HG02885 (cell line): ENCODE data around the gene CLCNKB.

Source experiments
- ATAC-seq: cut with Tn5 transposase; IDR thresholded peaks from one replicate; pipeline ENCODE4 v1.9.1; 2021; ENCODE audit warnings: mild to moderate bottlenecking; ENCODE audit not compliant: unreplicated experiment, poor library complexity

Gene CLCNKB

DNA sequence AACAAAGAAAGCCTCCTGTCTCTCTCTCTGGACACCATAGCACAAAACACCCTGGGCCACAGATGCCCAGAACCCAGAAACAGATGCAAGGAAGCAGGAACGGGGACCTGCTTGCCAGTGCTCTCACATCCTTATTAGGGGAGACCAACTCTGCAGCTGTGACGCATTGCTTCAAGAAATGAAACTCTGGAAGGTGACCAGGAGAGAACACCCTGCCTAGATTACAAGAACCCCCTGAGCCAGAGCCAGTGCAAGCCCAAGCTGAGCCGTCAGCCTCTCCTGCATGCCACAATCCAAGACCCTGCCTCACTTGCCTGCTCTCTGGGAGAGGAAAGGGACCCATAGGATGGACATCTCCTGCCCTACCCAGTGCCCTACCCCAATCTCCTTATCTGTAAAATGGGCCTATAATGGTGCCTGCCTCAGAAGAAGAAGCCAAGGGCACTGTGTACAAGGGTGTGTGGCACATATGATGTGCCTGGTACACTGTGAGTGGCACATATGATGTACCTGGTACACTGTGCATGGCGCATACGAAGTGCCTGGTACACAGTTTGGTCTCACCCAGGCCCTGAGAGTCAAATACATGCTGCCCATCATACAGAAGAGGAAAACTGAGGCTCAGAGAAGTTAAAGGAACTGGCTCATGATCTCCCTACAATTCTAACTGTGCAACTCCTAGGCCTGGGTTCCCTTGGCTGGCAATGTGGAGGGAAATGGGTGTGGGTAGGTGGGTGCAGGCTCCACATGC lies 46.7 kb downstream of the CLCNKB start:
- ATAC-seq = no peak

DNA sequence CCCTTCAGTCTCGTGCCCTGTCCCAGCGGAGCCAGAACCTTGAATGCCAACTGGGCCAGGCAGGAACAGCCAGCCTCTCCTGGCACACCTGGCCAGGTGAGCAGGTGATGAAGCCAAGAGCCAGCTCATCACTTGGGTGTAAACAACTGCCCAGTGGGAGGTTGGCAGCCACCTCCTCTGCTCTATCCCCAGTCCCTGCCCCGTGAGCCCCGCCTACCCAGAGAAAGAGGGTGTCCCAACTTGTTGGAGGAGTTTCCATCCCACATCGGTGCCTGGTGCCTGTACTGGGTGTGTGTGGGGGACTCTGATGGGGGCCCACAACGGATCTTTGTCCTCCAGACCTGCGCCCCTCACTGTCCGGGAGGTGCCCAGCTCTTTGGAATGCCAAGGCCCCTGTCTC lies 47.7 kb downstream of the CLCNKB start:
- ATAC-seq = no peak

DNA sequence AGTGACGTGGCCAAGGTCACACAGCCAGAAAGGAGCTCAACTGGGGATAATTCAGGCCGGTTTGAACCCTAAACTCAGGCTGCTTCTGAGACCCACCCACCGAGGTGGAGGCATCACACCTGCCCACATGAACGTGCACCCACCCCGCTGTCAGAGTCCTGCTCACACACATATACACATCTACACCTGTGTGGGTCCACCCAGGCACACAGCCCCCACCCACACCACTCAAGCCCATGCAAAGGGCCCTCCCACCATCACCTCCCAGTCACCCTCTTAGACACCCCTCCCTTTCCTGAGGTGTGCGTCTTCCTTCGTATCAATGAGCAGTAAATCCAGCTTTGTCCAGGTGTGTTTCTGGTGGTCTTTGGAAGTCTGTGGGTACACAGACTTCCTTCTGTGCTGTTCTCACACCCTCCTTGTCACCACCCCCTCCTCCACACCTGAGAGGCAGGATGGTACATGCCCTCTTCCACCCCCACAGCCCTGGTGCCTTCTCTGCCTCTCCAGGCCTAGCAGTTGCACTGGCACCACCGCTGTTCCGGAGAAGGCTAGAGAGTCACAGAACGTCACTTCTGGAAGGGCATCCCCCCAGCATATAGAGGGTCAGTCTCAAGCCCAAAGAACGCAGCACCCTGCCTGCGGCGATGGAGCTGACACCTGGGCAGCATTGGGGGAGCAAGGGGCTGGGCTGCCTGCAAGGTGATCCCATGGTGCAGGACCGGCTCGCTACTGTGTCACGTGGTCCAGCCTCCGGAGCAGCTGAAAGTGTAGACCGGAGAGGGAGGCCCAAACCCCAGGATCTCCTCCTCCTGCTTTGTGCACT lies 48.7 kb downstream of the CLCNKB start:
- ATAC-seq = no peak

GRCh38 chr1:16092923-16093511 lies 49.4 kb downstream of the CLCNKB start:
- ATAC-seq = no peak

DNA sequence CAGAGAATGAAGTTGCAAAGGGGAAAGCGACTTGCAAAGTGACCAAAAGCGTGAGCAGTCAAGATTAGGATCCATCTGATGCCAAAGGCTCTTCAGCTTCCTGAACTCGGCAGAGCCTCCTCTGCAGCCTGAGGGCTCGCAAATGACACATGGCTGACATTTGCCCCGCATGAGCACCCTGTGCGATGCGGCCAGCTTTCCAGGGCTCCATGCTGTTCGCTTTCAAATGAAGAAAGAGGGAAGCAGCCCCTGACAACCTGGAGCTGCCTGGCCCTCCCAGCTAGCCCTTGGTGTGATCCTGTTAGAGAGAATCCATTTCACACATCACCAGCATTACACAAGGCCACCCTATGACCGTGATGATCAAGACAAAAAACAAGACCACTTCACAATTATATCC lies 50.0 kb downstream of the CLCNKB start:
- no peak for ATAC-seq

GRCh38 chr1:16094453-16095158 lies 51.0 kb downstream of the CLCNKB start:
- ATAC-seq = no peak

DNA sequence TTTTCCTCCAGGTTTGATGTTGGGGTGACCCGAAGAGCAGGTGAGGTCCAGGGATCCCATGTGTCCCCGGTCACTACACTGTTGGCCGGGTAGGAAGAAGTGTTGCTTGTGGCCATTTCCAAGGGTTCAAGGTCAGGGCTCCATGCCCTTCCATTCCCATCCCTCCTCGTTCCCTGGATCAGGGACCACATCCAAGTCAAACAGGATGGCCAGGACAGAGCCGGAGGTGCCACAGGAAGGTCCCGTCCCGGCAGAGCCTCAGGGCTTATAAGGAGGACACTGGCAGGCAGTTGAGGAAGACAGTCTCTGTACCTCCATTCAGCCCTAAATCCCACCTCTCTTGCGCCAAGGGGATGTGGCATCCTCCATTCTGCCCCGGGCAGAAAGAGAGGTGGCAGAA lies 51.9 kb downstream of the CLCNKB start:
- no peak for ATAC-seq

- no peak for ATAC-seq
These were observed 55.8 kb downstream of the CLCNKB start for GRCh38 chr1:16099412-16099811.

GRCh38 chr1:16101623-16102022 lies 58.0 kb downstream of the CLCNKB start:
- ATAC-seq = no peak
